IMR-90 (cell line): ENCODE results near the gene CENPK. TPM values are rescaled to one million over a fixed set of nuclear protein-coding genes. Genes with fewer than 3 reads are reported as not detected.

Experiments
- ATAC-seq: fragments of 200-7000 bp; cut with Tn5 transposase; 2 replicates; pipeline ENCODE4 v1.9.1; 2020; ENCODE audit warnings: low read depth, mild to moderate bottlenecking, moderate library complexity
- BruUV-seq: library from RNA; stranded (reverse); fragments of 400-500 nt; replicated peaks from 2 replicates; lab custom pipeline; 2021; lab: Mats Ljungman, UMichigan
- CTCF ChIA-PET: fragments of 300-600 bp; formaldehyde crosslinking; extraction: SDS; loops from one replicate; lab custom pipeline; 2021; ENCODE audit warnings: antibody characterized with exemption; lab: Yijun Ruan, JAX
- POLR2A ChIA-PET: fragments of 300-600 bp; sonication (Branson Sonifier 250); formaldehyde crosslinking; loops from one replicate; lab custom pipeline; 2022; ENCODE audit warnings: antibody characterized with exemption; ENCODE audit not compliant: unreplicated experiment; lab: Charles Lee
- DNase-seq: peaks from one replicate; pipeline ENCODE4 v3.0.0; 2013
- H2AFZ ChIP-seq: replicated peaks from 2 replicates; pipeline ENCODE3; 2013; ENCODE audit warnings: low read length, mild to moderate bottlenecking; ENCODE audit not compliant: poor library complexity
- H2AK5ac ChIP-seq: 2 replicates; pipeline ENCODE4 v1.6.1; 2013; ENCODE audit warnings: low read depth, low read length, inconsistent platforms
- H2AK9ac ChIP-seq: replicated peaks from 2 replicates; pipeline ENCODE3; 2013; ENCODE audit warnings: mild to moderate bottlenecking, low read depth, low read length, moderate library complexity; ENCODE audit not compliant: poor library complexity
- H2BK120ac ChIP-seq: 2 replicates; pipeline ENCODE4 v1.6.1; 2013; ENCODE audit warnings: low read depth, low read length, inconsistent platforms
- H2BK15ac ChIP-seq: 3 replicates; pipeline ENCODE4 v1.6.1; 2013; ENCODE audit warnings: low read depth, low read length, inconsistent platforms
- H2BK20ac ChIP-seq: 2 replicates; pipeline ENCODE4 v1.6.1; 2013; ENCODE audit warnings: low read depth, mild to moderate bottlenecking, inconsistent platforms, low read length, moderate library complexity
- H2BK5ac ChIP-seq: 2 replicates; pipeline ENCODE4 v1.6.1; 2013; ENCODE audit warnings: mild to moderate bottlenecking, low read depth, low read length, inconsistent platforms; ENCODE audit not compliant: poor library complexity, severe bottlenecking
- H3K14ac ChIP-seq: replicated peaks from 2 replicates; pipeline ENCODE4 v1.6.1; 2013; ENCODE audit warnings: low read depth, low read length, inconsistent platforms
- H3K18ac ChIP-seq: 2 replicates; pipeline ENCODE4 v1.6.1; 2013; ENCODE audit warnings: low read depth, low read length, control low read depth
- H3K23ac ChIP-seq: 2 replicates; pipeline ENCODE4 v1.6.1; 2013; ENCODE audit warnings: low read depth, low read length, inconsistent platforms
- H3K27ac ChIP-seq: 2 replicates; pipeline ENCODE4 v1.5.1; 2013; ENCODE audit warnings: mild to moderate bottlenecking, control low read depth, low read length; ENCODE audit not compliant: insufficient read depth
- H3K27me3 ChIP-seq: 2 replicates; pipeline ENCODE4 v1.6.1; 2013; ENCODE audit warnings: low read length; ENCODE audit not compliant: control insufficient read depth, insufficient read depth
- H3K36me3 ChIP-seq: 2 replicates; pipeline ENCODE4 v1.6.1; 2013; ENCODE audit warnings: low read length, mixed read lengths; ENCODE audit not compliant: control insufficient read depth, insufficient read depth
- H3K4ac ChIP-seq: 2 replicates; pipeline ENCODE4 v1.6.1; 2013; ENCODE audit warnings: low read depth, low read length, inconsistent platforms
- H3K4me1 ChIP-seq: 2 replicates; pipeline ENCODE4 v1.6.1; 2013; ENCODE audit warnings: low read length, mixed read lengths; ENCODE audit not compliant: control insufficient read depth, insufficient read depth
- H3K4me2 ChIP-seq: 2 replicates; pipeline ENCODE4 v1.6.1; 2013; ENCODE audit warnings: low read depth, mild to moderate bottlenecking, control low read depth, low read length, moderate library complexity
- H3K4me3 ChIP-seq: 2 replicates; pipeline ENCODE4 v1.5.1; 2013; ENCODE audit warnings: low read depth, mild to moderate bottlenecking, control low read depth, low read length, moderate library complexity; ENCODE audit not compliant: insufficient read depth
- H3K56ac ChIP-seq: 2 replicates; pipeline ENCODE4 v1.6.1; 2013; ENCODE audit warnings: low read length, inconsistent platforms; ENCODE audit not compliant: insufficient read depth; ENCODE audit errors: extremely low read depth
- H3K79me1 ChIP-seq, 2 experiments: 2 replicates each; pipeline ENCODE4 v1.6.1; 2013; ENCODE audit warnings: low read length in 2 of 2, inconsistent platforms in 1 of 2, low read depth in 1 of 2
- H3K9ac ChIP-seq: 2 replicates; pipeline ENCODE4 v1.6.1; 2013; ENCODE audit warnings: low read depth, low read length, control low read depth
- H3K9me1 ChIP-seq: 2 replicates; pipeline ENCODE4 v1.6.1; 2013; ENCODE audit warnings: low read length, inconsistent platforms; ENCODE audit not compliant: insufficient read depth
- H3K9me3 ChIP-seq: 2 replicates; pipeline ENCODE4 v1.6.1; 2013; ENCODE audit warnings: low read length; ENCODE audit not compliant: control insufficient read depth, insufficient read depth
- H4K20me1 ChIP-seq: 2 replicates; pipeline ENCODE4 v1.6.1; 2013; ENCODE audit warnings: low read length, inconsistent platforms; ENCODE audit not compliant: insufficient read depth
- H4K5ac ChIP-seq: 2 replicates; pipeline ENCODE4 v1.6.1; 2013; ENCODE audit warnings: mild to moderate bottlenecking, low read depth, low read length, control low read depth
- H4K8ac ChIP-seq, 2 experiments: 2 replicates each; pipeline ENCODE4 v1.6.1; 2013; ENCODE audit warnings: low read depth in 2 of 2, low read length in 2 of 2, control low read depth in 1 of 2, inconsistent platforms in 1 of 2
- H4K91ac ChIP-seq: 2 replicates; pipeline ENCODE4 v1.6.1; 2013; ENCODE audit warnings: low read depth, low read length, inconsistent platforms; ENCODE audit not compliant: insufficient read depth
- BHLHE40 ChIP-seq: fragments of 150-350 bp; IDR thresholded peaks from 2 replicates; pipeline ENCODE4 v1.6.1; 2016; ENCODE audit warnings: mild to moderate bottlenecking, low read depth, low read length
- CEBPB ChIP-seq: IDR thresholded peaks from 2 replicates; pipeline ENCODE4 v1.6.1; 2012; ENCODE audit warnings: low read depth, low read length, improper control_type of control experiment
- FOS ChIP-seq: fragments of 150-350 bp; IDR thresholded peaks from 2 replicates; pipeline ENCODE4 v1.6.1; 2016; ENCODE audit warnings: low read depth, low read length
- MXI1 ChIP-seq: IDR thresholded peaks from 2 replicates; pipeline ENCODE4 v1.6.1; 2012; ENCODE audit warnings: low read depth, mild to moderate bottlenecking, low read length, moderate library complexity, borderline replicate concordance
- RAD21 ChIP-seq: IDR thresholded peaks from 2 replicates; pipeline ENCODE4 v1.6.1; 2012; ENCODE audit warnings: low read length, improper control_type of control experiment
- RCOR1 ChIP-seq: IDR thresholded peaks from 2 replicates; pipeline ENCODE4 v1.6.1; 2012; ENCODE audit warnings: mild to moderate bottlenecking, low read length, improper control_type of control experiment; ENCODE audit not compliant: insufficient replicate concordance
- dilution Hi-C: fragments of 300-500 bp; cut with HindIII; formaldehyde crosslinking; loops from one replicate; pipeline ENCODE4 v1.14.3; 2018; ENCODE audit warnings: low sequenced_read_pairs; ENCODE audit not compliant: unreplicated experiment
- in situ Hi-C: fragments of 300-500 bp; cut with MboI; formaldehyde crosslinking; loops from 3 replicates; pipeline ENCODE4 v1.14.3; 2019; ENCODE audit warnings: low sequenced_read_pairs, inconsistent platforms, mixed read lengths
- intact Hi-C: fragments of 100-400 bp; cut with micrococcal nuclease; formaldehyde crosslinking; loops from 2 replicates; pipeline ENCODE4 v1.10.0; 2022
- polyA plus RNA-seq, 3 experiments: library from polyadenylated mRNA; depleted of rRNA; stranded (reverse); fragments of >200 nt; gene quantifications; 2 replicates each; pipeline ENCODE4 v1.2.3, GENCODE V29; 2012; ENCODE audit warnings: low replicate concordance in 1 of 3
- total RNA-seq: library from RNA; depleted of rRNA; stranded (reverse); fragments of >200 nt; gene quantifications from 2 replicates; pipeline ENCODE4 v1.2.3, GENCODE V29; 2012
- TF ChIP-seq, protein P1 (sequence below): fragments of 150-350 bp; IDR thresholded peaks from 2 replicates; pipeline ENCODE4 v1.6.1; 2017; ENCODE audit warnings: mild to moderate bottlenecking, antibody characterized with exemption, low read length, low read depth
- TF ChIP-seq, protein P2 (sequence below): conservative IDR thresholded peaks from 2 replicates; pipeline ENCODE4 v1.5.1; 2012; ENCODE audit warnings: mild to moderate bottlenecking, low read depth, low read length, improper control_type of control experiment

CENPK gene
- total and polyA plus RNA-seq, 2 of the 4 experiments (the other 2 are of a cell fraction): 5.6 to 9.4 TPM

DNA sequence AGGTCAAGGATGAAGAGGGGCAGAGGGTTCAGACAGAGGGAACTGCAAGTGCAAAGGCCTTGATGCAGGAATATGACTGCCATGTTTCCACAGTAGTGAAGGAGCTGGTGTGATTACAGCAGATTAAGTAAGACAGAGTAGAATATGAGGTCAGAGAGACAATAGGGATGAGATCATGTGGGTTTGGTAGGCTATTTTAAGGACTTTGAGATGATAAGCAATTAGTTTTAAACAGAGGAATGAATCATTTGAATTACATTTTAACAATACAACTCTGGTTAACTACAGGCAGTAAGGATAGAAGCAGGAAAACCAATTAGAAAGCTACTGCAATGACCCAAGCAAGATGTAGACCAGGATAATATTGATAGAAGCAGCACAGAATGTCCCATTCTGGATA is 7.7 kb downstream of the CENPK start:
- TF ChIP-seq, protein P1, sequence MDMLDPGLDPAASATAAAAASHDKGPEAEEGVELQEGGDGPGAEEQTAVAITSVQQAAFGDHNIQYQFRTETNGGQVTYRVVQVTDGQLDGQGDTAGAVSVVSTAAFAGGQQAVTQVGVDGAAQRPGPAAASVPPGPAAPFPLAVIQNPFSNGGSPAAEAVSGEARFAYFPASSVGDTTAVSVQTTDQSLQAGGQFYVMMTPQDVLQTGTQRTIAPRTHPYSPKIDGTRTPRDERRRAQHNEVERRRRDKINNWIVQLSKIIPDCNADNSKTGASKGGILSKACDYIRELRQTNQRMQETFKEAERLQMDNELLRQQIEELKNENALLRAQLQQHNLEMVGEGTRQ: no peak
- no peak for TF ChIP-seq FOS
- TF ChIP-seq MXI1: no peak
- TF ChIP-seq, protein P2, sequence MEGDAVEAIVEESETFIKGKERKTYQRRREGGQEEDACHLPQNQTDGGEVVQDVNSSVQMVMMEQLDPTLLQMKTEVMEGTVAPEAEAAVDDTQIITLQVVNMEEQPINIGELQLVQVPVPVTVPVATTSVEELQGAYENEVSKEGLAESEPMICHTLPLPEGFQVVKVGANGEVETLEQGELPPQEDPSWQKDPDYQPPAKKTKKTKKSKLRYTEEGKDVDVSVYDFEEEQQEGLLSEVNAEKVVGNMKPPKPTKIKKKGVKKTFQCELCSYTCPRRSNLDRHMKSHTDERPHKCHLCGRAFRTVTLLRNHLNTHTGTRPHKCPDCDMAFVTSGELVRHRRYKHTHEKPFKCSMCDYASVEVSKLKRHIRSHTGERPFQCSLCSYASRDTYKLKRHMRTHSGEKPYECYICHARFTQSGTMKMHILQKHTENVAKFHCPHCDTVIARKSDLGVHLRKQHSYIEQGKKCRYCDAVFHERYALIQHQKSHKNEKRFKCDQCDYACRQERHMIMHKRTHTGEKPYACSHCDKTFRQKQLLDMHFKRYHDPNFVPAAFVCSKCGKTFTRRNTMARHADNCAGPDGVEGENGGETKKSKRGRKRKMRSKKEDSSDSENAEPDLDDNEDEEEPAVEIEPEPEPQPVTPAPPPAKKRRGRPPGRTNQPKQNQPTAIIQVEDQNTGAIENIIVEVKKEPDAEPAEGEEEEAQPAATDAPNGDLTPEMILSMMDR: no peak
- no peak for TF ChIP-seq RAD21
- TF ChIP-seq BHLHE40: no peak
- TF ChIP-seq RCOR1: no peak
- no peak for TF ChIP-seq CEBPB
- Histone ChIP-seq H4K91ac (no peak overlapping the region), H3K4me2 (no peak overlapping the region), H4K5ac (no peak overlapping the region), H3K27me3 (no peaks in the 10 kb centered on the region), H3K56ac (no peak overlapping the region), H3K36me3 (no peaks in the 10 kb centered on the region; the same call in 1 of the 2 replicates), H2BK5ac (no peak overlapping the region), H3K4me3 (no peak overlapping the region), H3K9ac (no peak overlapping the region), H2BK20ac (no peak overlapping the region), H2AK5ac (no peak overlapping the region), H2BK15ac (no peak overlapping the region), H2AK9ac (no peak overlapping the region), H3K4me1 (no peaks in the 10 kb centered on the region), H4K20me1 (no peaks in the 10 kb centered on the region), H3K79me1 (peaks cover 12 to 22% of the 10 kb centered on the region in 2 experiments), H3K23ac (no peak overlapping the region), H3K4ac (no peak overlapping the region), H2BK120ac (no peak overlapping the region), H4K8ac (no peak overlapping the region), H3K14ac (no peak overlapping the region), H3K9me1 (no peaks in the 10 kb centered on the region), H2AFZ (no peak overlapping the region), H3K18ac (no peak overlapping the region), H3K9me3 (no peaks in the 10 kb centered on the region), H3K27ac (no peak overlapping the region)
- DNase-seq (peak; percentile 49), ATAC-seq (no peak)
- no TSS peak for BruUV-seq
- in situ Hi-C loops (no loop called here), dilution Hi-C loops (no loop called here), intact Hi-C loops (no loop called here)
- POLR2A ChIA-PET: no interaction called here
- CTCF ChIA-PET: no interaction called here
